ENCODE results near the gene RGL4. TPM values are rescaled to one million over a fixed set of nuclear protein-coding genes. Genes with fewer than 3 reads are reported as not detected.

Gene RGL4
- total RNA-seq, 2 donors from 2014 or later = not detected

DNA sequence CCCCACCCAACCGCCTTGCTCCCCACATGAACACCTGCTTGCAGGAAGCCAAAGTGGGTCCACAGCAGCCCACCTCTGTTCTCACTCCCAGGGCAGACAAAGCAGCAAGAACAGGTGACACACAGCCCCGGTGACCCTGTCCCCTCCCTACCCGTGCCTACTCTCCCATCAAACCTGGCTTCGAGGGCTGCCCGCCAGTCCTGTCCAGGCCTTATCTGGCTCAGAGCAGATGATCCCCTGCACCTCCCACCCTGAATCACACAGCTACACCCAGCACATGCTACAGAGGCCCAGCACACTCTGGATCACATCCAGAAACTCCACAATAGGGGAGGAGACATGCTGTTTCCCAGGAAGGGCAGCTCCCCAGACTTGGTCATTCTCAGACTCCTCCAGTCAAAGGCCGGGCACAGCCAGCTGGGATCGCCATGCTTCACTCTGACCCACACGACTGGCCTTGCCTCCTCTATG, 6.2 kb upstream of the RGL4 start:
- TF ChIP-seq, protein P1, sequence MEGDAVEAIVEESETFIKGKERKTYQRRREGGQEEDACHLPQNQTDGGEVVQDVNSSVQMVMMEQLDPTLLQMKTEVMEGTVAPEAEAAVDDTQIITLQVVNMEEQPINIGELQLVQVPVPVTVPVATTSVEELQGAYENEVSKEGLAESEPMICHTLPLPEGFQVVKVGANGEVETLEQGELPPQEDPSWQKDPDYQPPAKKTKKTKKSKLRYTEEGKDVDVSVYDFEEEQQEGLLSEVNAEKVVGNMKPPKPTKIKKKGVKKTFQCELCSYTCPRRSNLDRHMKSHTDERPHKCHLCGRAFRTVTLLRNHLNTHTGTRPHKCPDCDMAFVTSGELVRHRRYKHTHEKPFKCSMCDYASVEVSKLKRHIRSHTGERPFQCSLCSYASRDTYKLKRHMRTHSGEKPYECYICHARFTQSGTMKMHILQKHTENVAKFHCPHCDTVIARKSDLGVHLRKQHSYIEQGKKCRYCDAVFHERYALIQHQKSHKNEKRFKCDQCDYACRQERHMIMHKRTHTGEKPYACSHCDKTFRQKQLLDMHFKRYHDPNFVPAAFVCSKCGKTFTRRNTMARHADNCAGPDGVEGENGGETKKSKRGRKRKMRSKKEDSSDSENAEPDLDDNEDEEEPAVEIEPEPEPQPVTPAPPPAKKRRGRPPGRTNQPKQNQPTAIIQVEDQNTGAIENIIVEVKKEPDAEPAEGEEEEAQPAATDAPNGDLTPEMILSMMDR (IDR thresholded peaks at IDR 0.05) = no peak
- H3K36me3 ChIP-seq = no peaks in the 10 kb centered on the region
- H3K9me3 ChIP-seq = no peaks in the 10 kb centered on the region
- no peak overlapping the region for H3K4me3 ChIP-seq
- H3K4me1 ChIP-seq = peaks cover 0 to 27% of the 10 kb centered on the region in 2 donors
- no peaks in the 10 kb centered on the region for H3K27me3 ChIP-seq
- no peak for DNase-seq (ENCODE audit: low spot score)
- no peak overlapping the region for H3K27ac ChIP-seq

DNA sequence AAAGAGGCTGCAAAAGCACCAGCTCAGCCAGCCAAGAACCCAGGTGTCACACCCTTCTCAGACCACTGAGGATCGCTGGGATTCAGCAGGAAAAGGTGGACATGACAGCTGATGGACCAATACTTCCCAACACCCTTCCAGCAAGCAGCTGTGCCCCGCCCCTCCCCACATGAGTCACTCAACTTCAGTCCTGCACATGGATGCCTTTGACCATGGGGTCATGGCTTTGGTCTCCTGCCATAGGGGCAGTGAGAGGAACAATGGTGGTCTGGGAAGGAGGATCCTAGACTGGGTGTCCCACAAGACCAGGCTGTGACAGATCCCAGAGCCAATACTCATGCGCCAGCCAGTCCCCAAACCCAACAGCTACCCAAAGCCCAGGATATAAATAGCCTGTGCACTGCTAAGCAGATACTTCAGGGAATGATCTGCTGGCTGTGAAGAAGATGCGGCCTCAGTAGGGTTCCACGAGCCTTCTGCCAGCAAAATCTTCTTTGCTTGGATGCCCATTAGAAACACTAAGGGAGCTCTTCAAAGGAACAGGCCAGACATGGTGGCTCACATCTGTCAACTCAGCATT, 5.5 kb upstream of the RGL4 start:
- DNase-seq (ENCODE audit: low spot score) = no peak
- Histone ChIP-seq H3K9me3 (no peaks in the 10 kb centered on the region), H3K4me1 (peaks cover 0 to 27% of the 10 kb centered on the region in 2 donors), H3K27me3 (no peaks in the 10 kb centered on the region), H3K27ac (no peak overlapping the region), H3K36me3 (no peaks in the 10 kb centered on the region), H3K4me3 (no peak overlapping the region)
- TF ChIP-seq, protein P1 (IDR thresholded peaks at IDR 0.05) = no peak

DNA sequence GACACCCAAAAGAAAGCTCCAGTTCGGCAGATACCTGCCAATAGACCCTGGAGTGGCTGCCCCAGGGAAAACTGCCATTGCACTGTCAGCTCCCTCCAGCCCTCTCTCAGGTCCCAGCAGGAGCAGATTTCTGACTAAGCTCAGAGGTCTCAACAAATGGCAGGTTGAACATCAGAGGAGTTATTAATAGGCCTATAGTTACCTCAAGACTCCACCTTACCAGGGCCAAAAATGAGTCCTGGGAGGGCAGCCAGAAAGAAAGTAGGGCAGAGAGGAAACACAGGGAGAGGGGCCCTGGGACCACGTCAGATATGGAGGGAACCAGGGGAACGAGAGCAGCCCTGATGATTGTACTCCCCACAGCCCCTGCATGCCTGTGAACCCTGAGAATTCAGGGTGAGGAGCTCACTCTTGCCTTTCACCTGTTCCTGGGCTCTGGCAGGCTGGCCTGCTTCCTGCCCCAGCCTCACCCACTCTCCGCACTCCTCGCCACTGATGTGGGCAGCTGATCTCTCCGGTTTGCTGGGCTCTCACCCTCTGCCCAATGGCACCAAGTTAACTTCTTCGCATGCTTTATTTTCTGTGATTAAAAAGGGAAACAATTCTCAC, 4.3 kb upstream of the RGL4 start:
- H3K4me1 ChIP-seq = peaks cover 0 to 27% of the 10 kb centered on the region in 2 donors
- no peaks in the 10 kb centered on the region for H3K36me3 ChIP-seq
- TF ChIP-seq, protein P1 (IDR thresholded peaks at IDR 0.05) = no peak
- H3K27ac ChIP-seq = no peak overlapping the region
- no peak for DNase-seq (ENCODE audit: low spot score)
- H3K4me3 ChIP-seq = no peak overlapping the region
- no peaks in the 10 kb centered on the region for H3K27me3 ChIP-seq
- no peaks in the 10 kb centered on the region for H3K9me3 ChIP-seq

DNA sequence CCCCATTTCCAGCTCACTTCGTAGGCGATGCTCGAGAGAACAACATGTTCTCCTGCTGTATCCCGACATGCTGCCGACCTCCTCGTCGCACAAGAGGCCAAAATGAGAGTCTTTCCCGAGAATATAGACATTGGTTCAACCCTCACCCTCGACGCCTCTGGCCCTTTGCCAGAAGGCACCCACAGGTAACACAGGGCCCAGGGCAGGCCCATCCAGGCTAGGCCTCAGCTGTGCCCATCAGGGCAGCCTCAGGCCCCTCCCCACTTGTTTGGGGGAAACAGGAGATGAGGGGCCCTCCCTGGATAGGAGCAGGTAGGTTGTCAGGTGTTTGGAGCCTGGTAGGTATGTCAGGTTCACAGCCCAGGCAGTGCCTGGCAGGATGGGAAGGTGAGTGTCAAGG, 2.7 kb upstream of the RGL4 start:
- peaks cover 2% of the 10 kb centered on the region for H3K36me3 ChIP-seq
- H3K27ac ChIP-seq = no peak overlapping the region
- H3K4me3 ChIP-seq = no peak overlapping the region
- H3K27me3 ChIP-seq = no peaks in the 10 kb centered on the region
- TF ChIP-seq, protein P1 (IDR thresholded peaks at IDR 0.05) = no peak
- no peak for DNase-seq (ENCODE audit: low spot score)
- H3K9me3 ChIP-seq = no peaks in the 10 kb centered on the region
- H3K4me1 ChIP-seq = peaks cover 0 to 27% of the 10 kb centered on the region in 2 donors

DNA sequence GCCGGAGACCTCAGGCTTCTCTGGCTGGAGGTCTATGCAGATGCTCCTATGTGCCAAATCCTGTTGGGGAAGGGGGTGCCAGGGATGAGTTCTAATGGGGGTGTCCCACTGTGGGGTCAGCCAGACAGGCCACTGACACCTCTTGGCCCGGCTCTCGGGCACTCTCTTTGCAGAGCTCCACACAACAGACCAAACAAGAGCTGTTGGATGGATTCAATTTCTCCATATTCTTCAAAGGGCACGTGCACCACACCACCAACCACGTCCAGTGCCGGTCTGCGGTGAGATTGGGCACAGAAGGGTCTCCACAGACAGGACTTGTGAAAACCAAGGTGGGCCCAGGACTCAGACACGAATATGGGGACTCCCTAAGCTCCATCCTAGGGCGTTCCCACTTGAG, 2.2 kb upstream of the RGL4 start:
- peaks cover 3% of the 10 kb centered on the region for H3K36me3 ChIP-seq
- no peak overlapping the region for H3K27ac ChIP-seq
- H3K4me3 ChIP-seq = no peak overlapping the region
- TF ChIP-seq, protein P1 (IDR thresholded peaks at IDR 0.05) = no peak
- no peak for DNase-seq (ENCODE audit: low spot score)
- no peaks in the 10 kb centered on the region for H3K27me3 ChIP-seq
- peaks cover 0 to 27% of the 10 kb centered on the region in 2 donors for H3K4me1 ChIP-seq
- no peaks in the 10 kb centered on the region for H3K9me3 ChIP-seq
